Left ventricle myocardium superior (tissue), 1 donor: Measurements from ENCODE around the gene RNF145. TPM values are rescaled to one million over a fixed set of nuclear protein-coding genes. Genes with fewer than 3 reads are reported as not detected.

ENCODE experiments used
- ATAC-seq: fragments of 200-7000 bp; cut with Tn5 transposase; one replicate; pipeline ENCODE4 v1.9.1; 2020; ENCODE audit warnings: mild to moderate bottlenecking, moderate library complexity
- DNase-seq: peaks from one replicate; pipeline ENCODE4 v3.0.0-alpha.2; 2020
- intact Hi-C: fragments of 100-400 bp; cut with micrococcal nuclease; formaldehyde crosslinking; loops from one replicate; pipeline ENCODE4 v1.11.0; 2022
- total RNA-seq: library from RNA; stranded (reverse); fragmentation: NEBNext Ultra II Directional; extraction: Animal tissue kit (Norgen Biotek cat#: 25700); gene quantifications from one replicate; pipeline ENCODE4 v1.2.1, GENCODE V29; 2021
- donor health status: DM: no; HTN: yes; CAD: no; lungs with severe emphysema.

The RNF145 gene
- total RNA-seq, 1 donor from 2014 or later, result 23.3 TPM

DNA sequence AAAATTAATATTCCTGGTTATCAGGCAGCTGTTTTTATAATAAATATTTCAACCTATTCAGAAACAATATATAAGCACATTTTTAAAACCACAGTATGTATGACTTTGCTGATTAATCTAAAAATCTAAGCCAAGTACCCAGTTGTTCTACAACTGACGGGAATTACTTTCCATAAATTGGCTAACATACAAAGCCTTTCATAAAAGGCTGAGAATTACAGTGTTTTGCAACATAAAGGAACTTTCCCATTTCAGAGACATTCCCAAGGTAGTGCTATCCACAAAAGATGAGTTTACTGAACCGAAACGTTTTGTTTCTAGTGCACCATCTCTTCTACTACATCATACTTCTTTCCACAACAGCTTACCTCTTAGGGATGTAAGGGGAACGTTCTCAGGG lies 7.2 kb downstream of the RNF145 start:
- DNase-seq, result no peak
- intact Hi-C loops, result no loop called here
- ATAC-seq, result no peak

DNA sequence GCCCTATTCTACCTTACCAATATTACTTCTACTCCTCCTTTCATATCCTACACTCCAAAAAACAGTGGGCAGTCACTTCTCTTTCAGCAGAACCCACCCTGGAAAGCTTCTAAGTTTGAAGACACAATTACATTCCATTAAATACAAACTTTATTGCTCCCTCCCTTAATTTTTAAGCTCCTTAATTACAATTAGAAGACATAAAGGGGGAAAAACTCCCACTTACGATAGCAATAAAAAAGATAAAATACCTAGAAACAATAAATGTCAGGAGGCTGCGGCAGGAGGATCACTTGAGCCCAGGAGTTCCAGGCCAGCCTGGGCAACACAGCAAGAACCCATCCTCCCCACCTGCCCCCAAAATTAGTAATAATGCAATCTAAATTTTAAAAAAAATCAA lies 9.6 kb downstream of the RNF145 start:
- DNase-seq, result no peak
- no peak for ATAC-seq
- intact Hi-C loops, result no loop called here

DNA sequence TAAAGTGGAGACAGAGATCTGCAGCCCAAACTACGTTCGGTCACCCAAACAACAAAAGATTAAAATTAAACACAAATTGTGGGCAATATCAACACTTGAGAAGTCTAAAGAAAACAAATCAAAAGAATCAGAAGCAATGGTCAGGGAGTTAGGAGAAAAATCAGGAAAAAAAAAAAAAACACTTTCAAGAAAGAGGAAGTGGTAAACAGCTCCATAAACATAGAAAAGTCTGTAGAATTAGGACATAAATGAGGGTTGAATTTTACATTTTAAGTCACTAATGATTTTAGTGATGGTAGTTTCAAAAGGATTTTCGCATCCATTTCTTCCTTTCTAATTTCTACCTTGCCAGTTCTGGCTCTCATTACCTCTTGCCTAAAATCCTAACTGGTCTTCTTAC lies 10.1 kb downstream of the RNF145 start:
- DNase-seq, result no peak

DNA sequence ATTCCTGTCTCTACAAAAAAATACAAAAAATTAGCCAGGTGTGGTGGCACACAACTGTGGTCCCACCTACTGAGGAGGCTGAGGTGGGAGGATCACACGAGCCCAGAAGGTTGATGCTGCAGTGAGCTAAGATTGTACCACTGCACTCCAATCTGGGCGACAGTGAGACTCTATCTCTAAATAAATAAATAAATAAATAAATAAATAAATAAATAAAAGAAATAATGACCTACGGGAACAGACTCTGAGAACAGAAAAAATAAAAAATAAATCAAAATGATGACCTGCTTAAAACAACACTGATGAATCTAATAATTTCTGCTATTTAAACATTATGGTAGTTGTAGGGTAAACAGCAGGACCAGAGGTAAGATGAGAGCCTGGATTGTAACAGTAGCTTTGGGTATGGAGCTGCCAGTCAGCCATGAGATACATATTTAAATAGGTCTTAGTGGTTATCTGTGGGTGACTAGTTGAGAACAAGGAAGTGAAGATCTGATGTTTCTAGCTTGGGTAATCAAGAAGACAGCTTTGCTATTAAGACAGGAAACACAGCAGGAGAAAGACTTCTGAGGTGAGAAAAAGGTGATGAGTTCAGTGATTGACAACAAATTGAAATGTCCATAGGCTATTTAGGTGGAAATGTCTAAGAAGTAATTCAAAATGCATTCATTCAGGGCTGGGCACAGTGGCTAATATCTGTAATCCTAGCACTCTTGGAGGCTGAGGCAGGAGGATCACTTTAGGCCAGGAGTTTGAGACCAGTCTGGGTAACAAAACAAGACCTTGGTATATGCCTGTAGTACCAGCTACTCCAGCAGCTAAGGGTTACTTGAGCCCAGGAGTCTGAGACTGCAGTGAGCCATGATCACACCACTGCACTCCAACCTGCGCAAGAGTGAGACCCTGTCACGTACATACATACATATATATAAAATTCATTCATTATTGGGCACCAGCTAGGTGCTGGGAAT lies 11.0 kb downstream of the RNF145 start:
- ATAC-seq, result no peak
- no peak for DNase-seq
- intact Hi-C loops, result no loop called here

More for the DNA sequence above, 10.1 kb downstream of the RNF145 start:
- intact Hi-C loops, result no loop called here
- ATAC-seq, result no peak

DNA sequence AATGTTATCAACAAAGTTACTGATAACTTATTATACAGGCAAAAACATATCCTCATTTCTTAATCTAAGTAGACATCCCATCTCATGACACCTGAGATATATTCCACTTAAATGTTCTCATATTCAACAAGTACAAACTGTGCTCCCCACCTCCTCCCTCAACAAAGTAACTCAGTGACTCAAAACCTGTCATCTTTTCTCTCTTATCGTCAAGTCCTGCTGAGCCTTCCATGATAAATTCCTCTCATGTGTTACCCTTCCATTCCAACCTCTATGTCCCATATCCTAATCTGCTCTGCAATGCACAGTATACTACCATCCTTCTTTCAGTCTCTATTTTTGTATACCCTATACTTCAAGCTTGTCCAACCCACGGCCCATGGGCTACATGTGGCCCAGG lies 13.6 kb downstream of the RNF145 start:
- ATAC-seq, result peak; percentile 56
- intact Hi-C loops, result no loop called here

DNA sequence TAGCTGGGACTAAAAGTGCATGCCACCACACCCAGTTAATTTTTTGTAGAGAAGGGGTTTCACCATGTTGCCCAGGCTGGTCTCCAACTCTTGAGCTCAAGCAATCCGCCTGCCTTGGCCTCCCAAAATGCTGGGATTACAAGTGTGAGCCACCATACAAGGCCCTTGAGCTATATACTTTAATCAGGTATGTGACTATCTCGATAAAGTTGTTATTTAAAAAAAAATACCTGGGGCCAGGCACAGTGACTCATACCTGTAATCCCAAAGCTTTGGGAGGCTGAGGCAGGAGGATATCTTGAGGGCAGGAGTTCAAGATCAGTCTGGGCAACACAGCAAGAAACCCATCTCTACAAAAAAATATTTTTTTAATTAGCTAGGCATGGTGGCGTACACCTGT lies 19.2 kb downstream of the RNF145 start:
- no peak for ATAC-seq
- no peak for DNase-seq
- intact Hi-C loops, result no loop called here

More for the DNA sequence above, 13.6 kb downstream of the RNF145 start:
- no peak for DNase-seq

DNA sequence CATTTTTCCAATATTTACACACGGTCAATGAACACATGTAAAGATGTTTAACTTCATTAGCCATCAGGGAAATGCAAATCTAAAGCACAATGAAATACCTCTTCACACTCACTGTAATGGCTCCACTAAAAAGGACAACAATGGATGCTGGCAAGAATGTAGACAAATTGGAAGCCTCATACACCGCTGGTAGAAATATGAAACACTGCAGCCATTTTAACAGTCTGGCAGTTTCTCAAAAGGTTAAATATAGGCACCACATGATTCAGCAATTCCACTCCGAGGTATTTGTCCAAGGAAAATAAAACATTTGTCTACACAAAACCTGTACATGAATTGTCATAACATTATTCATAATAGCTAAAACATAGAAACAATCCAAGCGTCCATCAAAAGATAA lies 20.0 kb downstream of the RNF145 start:
- no peak for DNase-seq
- ATAC-seq, result no peak
- intact Hi-C loops, result no loop called here

DNA sequence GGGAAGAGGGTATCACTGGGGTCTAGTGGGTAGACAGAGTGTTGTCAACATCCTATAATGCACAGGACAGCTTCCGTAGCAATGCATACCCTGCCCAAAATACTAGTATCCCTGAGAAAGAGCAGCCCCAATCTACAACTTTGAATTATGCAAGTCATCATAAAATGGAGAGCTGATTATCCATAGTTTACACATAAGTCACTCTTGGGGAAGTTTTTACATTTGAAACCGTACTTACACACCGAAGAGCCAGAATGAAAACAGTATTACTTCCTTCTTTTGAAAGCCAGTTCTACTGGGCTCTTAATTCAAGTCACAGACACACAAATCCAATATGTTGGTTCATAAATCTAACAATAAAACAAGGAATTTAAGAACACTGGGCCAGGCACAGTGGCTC lies 21.6 kb downstream of the RNF145 start:
- intact Hi-C loops, result no loop called here
- DNase-seq (no peak), ATAC-seq (no peak)

DNA sequence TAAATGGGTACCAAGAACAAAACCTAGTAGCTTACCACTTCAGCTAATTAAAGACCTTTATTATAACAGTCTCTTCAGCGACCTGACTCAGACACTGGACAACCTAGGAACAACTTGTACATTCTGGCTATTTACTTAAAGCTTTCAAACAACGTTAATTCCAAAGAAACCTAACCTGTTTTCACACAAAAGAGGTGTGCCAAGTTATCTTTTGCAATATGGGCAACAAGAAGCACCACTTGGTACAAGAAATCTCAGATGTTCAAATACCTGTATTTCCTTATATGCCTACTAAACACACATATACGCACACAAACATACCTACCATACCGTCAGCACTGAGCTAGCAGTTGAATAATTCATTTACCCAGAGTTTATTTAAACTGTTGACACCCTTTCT lies 23.0 kb downstream of the RNF145 start:
- intact Hi-C loops, result no loop called here
- DNase-seq (no peak), ATAC-seq (no peak)

DNA sequence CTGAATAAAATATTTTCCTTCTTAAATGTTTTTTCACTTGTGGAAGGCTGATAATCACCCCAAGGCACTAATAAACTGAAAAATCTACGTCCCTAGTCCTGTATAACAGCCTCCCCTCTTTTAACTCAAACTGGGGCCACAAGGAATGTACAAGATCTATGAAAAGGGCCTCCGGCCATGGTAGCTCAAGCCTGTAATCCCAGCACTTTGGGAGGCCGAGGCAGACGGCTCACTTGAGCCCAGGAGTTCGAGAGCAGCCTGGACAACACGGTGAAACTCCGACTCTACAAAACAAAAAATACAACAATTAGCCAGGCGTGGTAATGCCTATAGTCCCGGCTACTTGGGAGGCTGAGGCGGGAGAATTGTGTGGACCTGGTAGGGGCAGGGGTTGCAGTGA lies 23.6 kb downstream of the RNF145 start:
- intact Hi-C loops, result no loop called here
- DNase-seq (no peak), ATAC-seq (no peak)

DNA sequence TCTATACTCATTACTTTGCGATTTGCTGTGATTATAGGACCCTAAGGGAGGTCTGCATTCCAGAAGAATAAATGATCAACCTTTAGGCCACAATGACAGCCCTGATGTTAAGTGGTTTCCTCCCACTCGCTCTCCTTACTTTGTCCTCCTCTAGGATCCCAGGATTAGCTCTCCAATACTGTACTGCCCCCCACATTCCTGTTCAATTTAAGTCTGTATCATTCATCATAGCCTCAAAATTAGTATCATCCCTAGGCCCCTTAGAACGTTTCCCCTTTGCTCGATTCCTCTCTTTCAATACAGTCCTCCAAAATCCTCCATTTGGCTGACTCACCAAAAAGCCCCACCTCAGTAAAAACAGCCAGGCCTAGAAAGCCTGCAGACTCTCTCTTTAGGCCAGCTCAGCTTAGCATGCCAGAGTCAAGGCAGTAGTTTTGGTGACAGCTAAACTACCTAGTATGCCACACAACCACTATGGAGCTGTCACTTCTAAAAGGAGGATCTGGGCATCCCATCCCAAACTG lies 24.4 kb downstream of the RNF145 start:
- intact Hi-C loops, result no loop called here
- DNase-seq (no peak), ATAC-seq (peak; percentile 50)

DNA sequence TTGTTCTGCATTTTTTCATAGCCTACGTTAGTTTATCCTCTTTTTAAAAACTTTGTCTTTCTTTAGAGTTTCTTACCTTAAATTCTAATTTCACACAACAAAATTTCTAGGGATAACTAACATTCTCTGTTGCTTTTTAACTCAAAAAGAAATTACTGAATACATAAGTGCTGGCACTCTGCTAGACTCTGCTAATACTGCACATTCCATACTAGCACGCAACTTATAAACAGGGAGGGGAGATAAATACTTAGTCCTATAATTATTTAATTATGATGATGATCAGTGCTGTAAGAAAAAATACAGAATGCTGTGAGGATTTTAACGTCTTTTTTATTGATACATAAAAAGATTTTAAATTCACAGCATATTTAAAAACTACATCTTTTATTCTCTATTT lies 25.1 kb downstream of the RNF145 start:
- DNase-seq (no peak), ATAC-seq (no peak)
- intact Hi-C loops, result no loop called here

DNA sequence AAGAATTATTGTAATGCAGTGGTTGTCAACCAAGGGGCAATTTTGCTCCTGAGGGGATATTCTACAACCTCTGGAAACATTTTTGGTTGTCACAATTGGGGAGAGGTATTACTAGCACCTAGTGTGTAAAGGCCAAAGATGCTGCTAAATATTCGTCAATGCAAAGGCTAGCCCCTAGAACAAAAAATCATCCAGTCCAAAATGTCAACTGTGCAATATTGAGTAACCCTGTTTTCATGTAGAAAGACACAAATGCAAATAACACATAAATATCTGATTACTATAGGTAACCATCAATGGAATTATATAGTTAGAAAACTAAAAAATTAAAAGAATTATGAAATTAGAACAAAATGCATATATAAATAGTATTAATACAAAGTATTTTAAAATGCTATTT lies 26.1 kb downstream of the RNF145 start:
- no peak for ATAC-seq
- DNase-seq, result no peak

DNA sequence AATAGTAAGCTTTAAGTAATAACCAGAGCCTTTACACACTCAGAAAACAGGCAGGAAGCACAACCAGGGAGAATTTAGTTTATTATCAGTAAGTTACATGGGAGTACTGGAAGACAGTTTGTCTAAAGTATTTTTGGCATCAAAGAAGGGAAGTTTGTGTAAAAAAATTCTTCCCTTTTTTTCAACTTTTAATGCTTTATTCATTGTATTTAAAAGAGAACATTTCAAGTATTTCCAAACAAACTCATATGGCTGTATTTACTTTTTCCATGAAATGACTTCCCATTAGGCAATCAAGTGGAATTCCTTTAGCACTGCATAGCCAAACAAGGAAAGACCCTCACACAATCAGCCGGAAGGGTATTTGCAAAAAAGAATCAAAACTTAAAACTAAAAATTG lies 26.7 kb downstream of the RNF145 start:
- intact Hi-C loops, result no loop called here
- DNase-seq (no peak), ATAC-seq (no peak)

More for the DNA sequence above, 26.1 kb downstream of the RNF145 start:
- intact Hi-C loops, result no loop called here

DNA sequence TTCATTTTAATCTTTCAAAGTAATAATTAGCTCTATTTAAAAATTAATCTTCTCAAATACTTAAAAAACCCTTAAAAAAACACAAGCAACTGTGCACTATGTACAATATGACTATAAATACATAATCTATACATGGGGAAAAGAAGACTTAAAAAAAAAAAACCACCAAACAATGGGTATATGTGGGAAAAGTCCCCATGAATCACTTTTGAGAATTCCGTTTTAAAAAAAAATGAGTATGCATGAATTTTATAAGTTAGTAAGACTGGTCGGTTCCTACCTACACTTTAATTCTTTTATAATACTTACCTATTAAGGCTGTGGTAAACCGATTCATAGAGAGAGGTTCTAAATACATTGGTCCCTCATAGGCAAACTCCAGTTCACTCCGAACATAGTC lies 27.7 kb downstream of the RNF145 start:
- intact Hi-C loops, result no loop called here
- ATAC-seq (no peak), DNase-seq (no peak)

DNA sequence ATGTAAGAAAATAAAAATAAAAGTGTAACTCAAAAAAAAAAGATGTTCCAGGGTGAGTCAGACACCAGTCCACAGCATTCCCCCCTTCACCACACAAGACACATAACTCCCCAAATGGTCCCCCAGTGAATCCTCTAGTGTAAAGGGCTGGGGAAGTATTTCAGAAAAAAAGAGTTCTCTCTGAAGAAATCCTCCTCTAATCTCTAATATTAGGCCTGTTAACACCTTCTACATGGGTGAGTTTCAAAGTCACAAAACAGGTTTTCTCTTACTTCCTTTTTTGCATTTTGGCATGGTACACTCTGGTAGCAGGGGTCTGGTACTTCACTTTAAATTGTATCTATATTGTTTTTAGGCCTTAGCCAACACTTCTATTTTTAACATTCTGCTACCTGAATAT lies 28.2 kb downstream of the RNF145 start:
- ATAC-seq (no peak), DNase-seq (no peak)
- intact Hi-C loops, result no loop called here

DNA sequence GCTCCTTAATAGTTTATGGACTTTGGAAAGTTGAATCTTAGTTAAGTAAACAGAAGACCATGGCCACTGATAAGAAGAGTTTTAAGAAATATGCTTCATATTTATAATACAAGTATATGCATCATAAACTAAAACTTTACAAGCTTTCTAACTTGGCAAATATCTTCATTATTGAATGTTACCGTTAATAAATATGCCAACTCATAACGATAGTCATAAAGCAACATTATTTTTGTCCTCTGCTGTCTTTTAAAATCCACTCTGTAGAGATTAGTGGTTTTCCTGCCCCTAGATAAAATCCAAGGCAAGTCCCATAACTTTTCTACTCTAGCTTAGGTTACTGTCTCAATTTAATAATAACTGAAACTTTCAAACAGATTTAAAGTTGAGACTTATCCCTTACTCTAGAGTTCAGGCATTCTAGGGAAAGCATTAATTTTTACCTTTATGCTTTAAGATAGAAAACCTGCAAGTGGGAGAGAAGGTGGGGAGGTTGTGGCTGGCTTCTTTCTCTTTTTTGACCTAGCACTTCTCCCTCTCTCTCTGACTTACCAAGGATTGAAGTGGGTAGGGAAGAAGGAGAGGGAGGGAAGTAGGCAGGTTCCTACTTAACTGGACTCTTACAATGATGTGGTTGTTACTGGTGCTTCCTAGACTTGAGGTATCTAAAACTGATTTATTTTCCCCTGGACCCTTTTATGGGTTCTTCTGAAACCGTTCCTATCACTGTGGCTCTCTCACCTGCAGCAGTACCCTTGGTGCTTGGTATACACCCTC lies 29.6 kb downstream of the RNF145 start:
- no peak for ATAC-seq
- intact Hi-C loops, result no loop called here
- no peak for DNase-seq

DNA sequence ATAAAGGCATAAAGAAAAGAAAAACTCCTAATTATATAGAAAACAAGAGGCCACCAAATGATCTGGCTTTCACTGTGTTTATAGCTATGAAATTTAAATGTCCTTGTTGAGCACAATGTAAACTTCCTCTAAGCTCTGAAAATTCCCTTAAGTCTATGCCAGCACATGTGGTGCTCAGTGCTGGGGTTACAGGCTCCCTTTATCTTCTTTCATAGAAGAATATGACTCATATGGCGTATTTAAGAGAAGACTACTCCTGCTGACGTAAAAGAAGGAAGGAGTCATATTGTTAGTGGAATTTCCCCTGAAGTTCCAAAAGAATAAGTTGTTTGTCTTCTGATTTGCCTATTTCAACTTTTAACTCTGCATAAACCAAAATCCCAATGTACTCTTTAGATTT lies 30.4 kb downstream of the RNF145 start:
- intact Hi-C loops, result no loop called here
- ATAC-seq, result peak; percentile 56
- DNase-seq, result no peak

DNA sequence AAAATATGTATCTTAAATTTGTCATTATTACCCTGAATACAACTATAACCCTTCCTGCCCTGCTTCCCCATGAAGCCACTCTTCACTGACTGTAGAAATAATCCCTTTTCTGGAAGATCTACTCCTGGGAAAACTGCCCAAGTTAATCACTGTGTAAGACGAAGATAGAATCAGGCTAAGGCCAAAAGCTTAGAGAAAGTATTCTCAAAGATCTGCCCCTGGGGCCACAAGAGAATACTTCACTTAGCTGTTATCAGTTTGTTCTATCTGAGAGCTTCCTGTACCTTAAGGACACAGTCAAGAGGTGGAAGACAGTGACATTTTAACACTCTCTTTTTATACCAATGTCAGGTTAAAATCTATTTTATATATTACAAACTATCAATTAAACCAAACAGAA lies 33.8 kb downstream of the RNF145 start:
- intact Hi-C loops, result no loop called here
- ATAC-seq, result peak; percentile 65
- no peak for DNase-seq

DNA sequence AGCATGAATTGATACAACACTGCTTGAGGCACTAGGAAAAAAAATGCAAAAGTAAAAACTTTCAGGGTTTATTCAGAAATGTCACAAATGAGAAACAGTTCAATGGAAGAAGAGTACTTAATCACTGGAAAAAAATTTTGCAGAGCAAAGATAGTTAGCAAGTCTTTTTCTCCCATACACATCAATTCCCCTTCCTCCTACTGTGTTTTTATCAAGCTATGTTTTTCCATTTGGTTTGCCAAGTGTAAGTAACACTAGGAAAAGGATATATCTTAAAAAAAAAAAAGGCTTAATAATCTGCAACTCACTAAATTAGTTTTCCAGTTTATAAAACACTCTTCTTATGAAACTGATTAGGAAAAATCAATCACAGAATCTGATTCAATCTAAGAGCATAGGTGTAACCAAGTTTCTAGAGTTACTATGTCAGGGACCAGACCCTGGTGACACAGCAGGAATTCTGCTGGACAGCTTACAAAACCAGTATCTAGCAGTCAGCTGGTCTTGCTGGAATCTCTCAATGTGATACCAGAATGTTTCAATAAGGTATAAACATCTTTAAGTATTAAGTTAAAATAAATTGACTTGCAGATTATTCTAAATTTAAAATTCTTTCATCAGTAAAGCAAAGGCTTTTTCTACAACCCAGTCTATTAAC lies 34.7 kb downstream of the RNF145 start:
- DNase-seq (no peak), ATAC-seq (peak; percentile 76)
- intact Hi-C loops, result no loop called here
